Activated effector memory CD4-positive, alpha-beta T cell treated with Interleukin-2 at 50 U/mL for 16 hours (primary cell): ENCODE measurements around the gene NCL.
A peak's percentile ranks its signal among the peaks of the same experiment; 100 is the strongest.
"Not testable (repeated sequence)": the region's sequence is repeated elsewhere in the genome, so short reads cannot be mapped to it uniquely, and the experiment has no call there.

Source experiments
- DNase-seq: peaks from one replicate; pipeline ENCODE4 v3.0.0-alpha.2; 2020

The NCL gene

GRCh38 chr2:231467613-231468530 is 3.6 kb upstream of the NCL start:
- DNase-seq = no peak

GRCh38 chr2:231467016-231467545 is 2.8 kb upstream of the NCL start:
- DNase-seq = no peak

- peak; percentile 98 for DNase-seq
These were observed 574 bp upstream of the NCL start for GRCh38 chr2:231464576-231465540.

GRCh38 chr2:231462729-231463465 is 1.4 kb downstream of the NCL start:
- DNase-seq = no peak

- no peak for DNase-seq
These were observed 2.7 kb downstream of the NCL start for GRCh38 chr2:231461516-231461971.

- DNase-seq = not testable (repeated sequence)
These were observed 3.4 kb downstream of the NCL start for GRCh38 chr2:231460841-231461240.

GRCh38 chr2:231460073-231460835 is 4.0 kb downstream of the NCL start:
- no peak for DNase-seq

GRCh38 chr2:231458368-231458767 is 5.9 kb downstream of the NCL start:
- DNase-seq = no peak

- no peak for DNase-seq
These were observed 7.2 kb downstream of the NCL start for GRCh38 chr2:231457101-231457500.

- no peak for DNase-seq
These were observed 7.8 kb downstream of the NCL start for GRCh38 chr2:231456295-231457004.

- DNase-seq = no peak
These were observed 8.4 kb downstream of the NCL start for GRCh38 chr2:231455890-231456289.

GRCh38 chr2:231455222-231455621 is 9.1 kb downstream of the NCL start:
- DNase-seq = no peak

GRCh38 chr2:231454361-231454791 is 9.9 kb downstream of the NCL start:
- DNase-seq = no peak

GRCh38 chr2:231452799-231453508 is 11.3 kb downstream of the NCL start:
- no peak for DNase-seq

GRCh38 chr2:231450548-231450989 is 13.7 kb downstream of the NCL start:
- DNase-seq = no peak

- no peak for DNase-seq
These were observed 14.7 kb downstream of the NCL start for GRCh38 chr2:231449503-231450054.

GRCh38 chr2:231436957-231437356 is 27.3 kb downstream of the NCL start:
- no peak for DNase-seq

GRCh38 chr2:231433990-231434389 is 30.3 kb downstream of the NCL start:
- DNase-seq = no peak

GRCh38 chr2:231431606-231432005 is 32.7 kb downstream of the NCL start:
- no peak for DNase-seq

- not testable (repeated sequence) for DNase-seq
These were observed 33.8 kb downstream of the NCL start for GRCh38 chr2:231430437-231430836.
